HG03103 (cell line): ENCODE results near the gene ATE1.
"Not testable (repeated sequence)": the region's sequence is repeated elsewhere in the genome, so short reads cannot be mapped to it uniquely, and the experiment has no call there.

Experiments
- ATAC-seq: cut with Tn5 transposase; IDR thresholded peaks from one replicate; pipeline ENCODE4 v1.9.1; 2021; ENCODE audit warnings: low read depth; ENCODE audit not compliant: unreplicated experiment

ATE1 gene

DNA sequence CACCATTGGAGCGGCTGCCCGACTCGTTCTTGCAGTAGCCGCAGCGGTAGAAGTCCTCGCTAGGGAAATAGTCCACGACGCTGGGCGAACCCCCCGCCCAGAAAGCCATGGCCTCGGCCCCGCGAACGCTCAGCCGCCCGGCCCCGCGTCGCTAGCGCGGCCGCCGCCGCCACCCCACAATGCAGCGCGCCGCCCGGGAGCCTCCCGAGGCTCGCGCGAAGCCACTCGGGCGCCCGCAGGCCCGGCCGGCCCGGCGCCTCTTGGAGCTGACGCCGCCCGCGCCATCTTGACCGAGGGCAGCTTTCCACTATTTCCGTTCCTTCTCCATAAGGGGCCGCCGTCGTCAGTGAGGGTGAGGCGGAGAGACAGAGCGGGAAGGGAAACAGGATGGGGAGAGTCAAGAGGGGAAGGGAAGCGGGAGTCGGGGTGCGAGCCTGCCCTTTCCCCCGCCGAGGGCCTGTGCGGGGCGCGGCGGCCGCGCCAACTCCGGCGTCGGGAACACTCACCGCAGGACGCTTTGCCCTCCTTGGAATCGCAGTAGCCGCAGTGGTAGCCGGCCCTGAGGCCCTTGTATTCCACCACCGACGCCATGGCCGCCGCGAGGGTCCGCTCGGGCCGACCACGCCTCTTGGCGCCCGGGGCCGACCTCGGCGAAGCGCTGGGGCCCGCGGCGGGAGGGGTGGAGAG is at the start of gene ATE1:
ATE1 (minus strand) TSS at position 191 of the 687 bp plus-strand sequence; CDS start at position 109, 82 bp downstream.
- peak; percentile 73 for ATAC-seq

- ATAC-seq: no peak
These were observed 48.8 kb upstream of the ATE1 start for GRCh38 chr10:121976607-121977006.

- ATAC-seq: no peak
These were observed 47.7 kb upstream of the ATE1 start for GRCh38 chr10:121975295-121976086.

DNA sequence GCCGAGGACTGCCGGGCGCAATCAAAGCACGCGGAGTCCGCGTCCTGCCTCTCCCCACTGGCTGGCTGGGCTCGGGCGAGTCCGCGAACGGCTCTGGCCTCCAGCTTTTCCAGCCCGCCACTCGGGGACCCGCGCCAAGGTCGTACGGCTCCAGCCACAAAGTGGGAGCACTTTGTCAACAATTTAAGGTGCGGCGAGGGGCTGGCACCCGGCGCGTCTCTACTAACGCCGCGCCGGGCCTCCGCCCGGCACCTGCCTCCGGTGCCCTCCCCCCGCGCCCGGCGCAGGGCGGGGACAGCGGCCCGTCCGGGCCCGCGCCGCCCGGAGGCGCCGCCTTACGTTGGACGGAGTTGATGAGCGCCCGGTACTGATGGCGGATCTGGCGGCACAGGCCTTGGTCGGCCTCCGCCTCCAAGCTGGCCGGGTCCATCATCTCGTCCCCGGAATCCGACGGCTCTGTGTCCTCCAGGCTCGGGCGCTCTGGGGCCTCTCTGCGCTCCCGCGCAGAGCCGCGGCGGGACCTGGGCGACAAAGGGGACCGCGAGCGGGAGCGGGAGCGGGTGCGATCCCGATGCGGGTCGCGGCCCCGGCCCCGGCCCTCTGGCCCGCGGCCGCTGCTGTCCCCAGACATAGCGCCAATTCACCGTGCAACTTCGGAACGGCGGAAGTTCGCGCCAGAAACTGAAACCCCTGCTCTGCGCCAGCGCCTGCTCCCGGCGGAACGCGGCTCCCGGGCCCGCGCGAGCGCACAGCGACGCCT is 46.9 kb upstream of the ATE1 start, which contains the start of gene NSMCE4A:
NSMCE4A (minus strand) TSS at position 683 of the 760 bp plus-strand sequence; CDS start at position 631, 52 bp downstream.
- ATAC-seq: peak; percentile 76

DNA sequence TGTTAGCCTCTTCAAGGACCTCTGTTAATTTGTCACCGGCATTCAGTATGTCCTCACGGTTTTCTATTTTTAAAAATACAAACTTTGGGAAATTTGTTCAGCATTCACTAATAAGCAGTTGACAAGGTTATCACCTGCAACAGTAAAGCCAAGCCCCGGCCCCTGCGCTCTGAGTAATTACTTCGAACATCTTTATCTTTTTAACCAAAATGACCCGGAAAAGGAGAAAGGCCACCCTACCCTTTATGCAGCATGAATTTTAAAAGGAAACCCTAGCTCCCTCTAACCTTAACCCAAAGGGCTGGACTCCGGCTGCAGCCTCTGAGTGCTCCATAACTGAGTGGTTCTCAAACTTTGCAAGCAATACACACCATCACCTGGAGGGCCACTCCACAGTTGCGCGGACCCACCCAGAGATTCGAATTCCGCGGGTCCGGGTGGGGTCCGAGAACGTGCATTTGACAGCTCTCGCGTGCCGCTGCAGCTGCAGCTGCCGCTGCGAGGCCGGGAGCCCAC is 46.2 kb upstream of the ATE1 start:
- ATAC-seq: no peak

DNA sequence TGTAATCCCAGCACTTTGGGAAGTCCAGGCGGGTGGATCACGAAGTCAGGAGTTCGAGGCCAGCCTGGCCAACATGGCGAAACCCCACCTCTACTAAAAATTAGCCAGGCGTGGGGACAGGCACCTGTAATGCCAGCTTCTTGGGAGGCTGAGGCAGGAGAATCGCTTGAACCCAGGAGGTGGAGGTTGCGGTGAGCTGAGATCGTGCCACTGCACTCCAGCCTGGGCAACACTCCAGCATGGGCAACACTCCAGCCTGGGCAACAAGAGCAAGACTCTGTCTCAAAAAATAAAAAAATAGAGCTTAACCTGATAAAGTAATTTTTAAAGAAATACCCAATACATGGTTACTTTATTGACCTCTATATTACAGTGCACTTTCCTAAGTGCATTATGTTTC is 41.3 kb upstream of the ATE1 start:
- ATAC-seq: not testable (repeated sequence)

GRCh38 chr10:121965996-121966395 is 38.2 kb upstream of the ATE1 start:
- ATAC-seq: no peak

DNA sequence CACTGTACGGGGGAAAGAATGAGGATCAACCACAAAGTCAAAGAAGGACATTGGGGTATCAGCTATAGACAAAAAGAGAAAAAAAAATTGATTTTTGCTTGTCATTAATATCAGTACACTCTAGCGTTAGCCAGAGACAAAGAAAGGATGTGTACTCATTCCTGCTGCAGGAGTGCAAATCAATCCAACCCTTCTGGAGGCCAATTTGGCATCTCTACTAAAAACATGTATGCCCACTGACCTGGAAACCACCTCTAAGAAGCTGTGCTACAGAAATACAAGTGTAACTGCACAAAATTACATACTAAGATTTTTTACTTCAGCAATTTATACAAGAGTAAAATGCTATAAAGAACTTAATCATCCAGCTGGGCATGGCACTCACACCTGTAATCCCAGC is 33.6 kb upstream of the ATE1 start:
- no peak for ATAC-seq

- no peak for ATAC-seq
These were observed 31.8 kb upstream of the ATE1 start for GRCh38 chr10:121959671-121960070.

GRCh38 chr10:121956111-121957061 is 28.6 kb upstream of the ATE1 start:
- no peak for ATAC-seq

GRCh38 chr10:121952226-121952625 is 24.4 kb upstream of the ATE1 start:
- ATAC-seq: no peak

GRCh38 chr10:121949451-121949850 is 21.6 kb upstream of the ATE1 start:
- no peak for ATAC-seq

GRCh38 chr10:121949049-121949448 is 21.2 kb upstream of the ATE1 start:
- ATAC-seq: no peak

DNA sequence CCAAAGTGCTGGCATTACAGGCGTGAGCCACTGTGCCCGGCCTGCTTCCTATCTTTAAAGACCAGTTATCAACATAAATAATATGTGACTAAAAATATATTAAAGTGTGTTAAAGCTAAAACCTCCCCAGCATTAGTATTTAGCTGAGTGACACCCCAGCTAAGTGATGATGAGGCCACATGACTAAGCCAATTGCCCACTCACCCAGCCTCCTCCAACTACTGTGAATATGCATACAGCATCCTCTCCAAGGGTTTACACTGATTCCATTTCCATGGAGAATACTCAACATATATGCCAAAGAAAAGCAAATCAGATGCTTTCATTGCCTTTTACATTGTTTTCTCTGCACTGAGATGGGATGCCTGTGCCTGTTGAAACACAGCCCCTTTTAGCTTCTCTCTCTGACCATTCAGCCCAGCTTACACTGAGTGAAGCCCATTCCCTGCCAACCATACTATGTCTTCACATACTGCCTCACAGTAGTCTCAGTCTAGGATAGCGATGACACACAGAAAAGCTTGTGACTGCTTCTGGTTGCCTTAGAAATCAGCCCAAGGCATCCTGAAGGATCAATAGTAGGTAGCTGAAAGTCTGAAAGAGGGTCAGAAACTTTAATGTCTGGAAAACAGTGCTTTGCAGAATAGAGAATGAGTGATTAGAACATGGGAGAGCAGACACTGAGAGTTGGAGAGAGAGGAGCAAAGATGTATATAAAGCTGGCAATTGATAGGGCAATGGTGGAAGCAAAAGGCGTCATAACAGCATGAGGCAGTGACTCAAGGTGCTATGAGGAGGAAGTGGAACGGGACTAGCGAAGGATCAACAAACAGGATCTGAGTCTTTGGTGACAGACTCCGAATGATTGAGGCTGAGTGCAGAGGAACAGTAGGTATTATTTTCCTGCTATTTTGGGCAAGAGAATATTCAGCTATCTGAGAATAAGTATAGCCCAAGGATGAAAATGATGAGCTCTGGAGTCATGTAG is 19.8 kb upstream of the ATE1 start:
- no peak for ATAC-seq

- ATAC-seq: no peak
These were observed 15.1 kb upstream of the ATE1 start for GRCh38 chr10:121942749-121943416.

GRCh38 chr10:121941532-121941931 is 13.7 kb upstream of the ATE1 start:
- no peak for ATAC-seq

DNA sequence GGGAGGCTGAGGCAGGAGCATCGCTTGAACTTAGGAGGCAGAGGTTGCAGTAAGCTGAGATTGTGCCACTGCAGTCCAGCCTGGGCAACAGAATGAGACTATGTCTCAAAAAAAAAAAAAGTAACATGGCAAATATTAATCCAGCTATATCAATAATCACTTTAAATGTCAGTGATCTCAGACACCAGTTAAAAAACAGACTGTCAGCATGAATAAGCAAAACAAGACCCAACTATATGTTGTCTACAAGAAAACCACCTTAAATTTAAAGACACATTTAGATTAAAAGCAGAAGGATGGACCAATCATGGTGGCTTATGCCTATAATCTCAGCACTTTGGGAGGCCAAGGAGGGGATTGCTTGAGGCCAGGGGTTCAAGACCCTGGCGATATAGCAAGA is 8.5 kb upstream of the ATE1 start:
- ATAC-seq: no peak

- no peak for ATAC-seq
These were observed 7.9 kb upstream of the ATE1 start for GRCh38 chr10:121935702-121936101.
